AG09319 (cell line): Measurements from ENCODE around the gene AGBL1.

Experiments
- DNase-seq: peaks from one replicate; pipeline ENCODE4 v3.0.0-alpha.2; 2010; ENCODE audit warnings: low read depth; ENCODE audit errors: extremely low read depth
- CTCF ChIP-seq: IDR thresholded peaks from 2 replicates; pipeline ENCODE4 v1.5.1; 2011; ENCODE audit warnings: low read depth, mild to moderate bottlenecking, inconsistent platforms, low read length, moderate library complexity

AGBL1 gene

DNA sequence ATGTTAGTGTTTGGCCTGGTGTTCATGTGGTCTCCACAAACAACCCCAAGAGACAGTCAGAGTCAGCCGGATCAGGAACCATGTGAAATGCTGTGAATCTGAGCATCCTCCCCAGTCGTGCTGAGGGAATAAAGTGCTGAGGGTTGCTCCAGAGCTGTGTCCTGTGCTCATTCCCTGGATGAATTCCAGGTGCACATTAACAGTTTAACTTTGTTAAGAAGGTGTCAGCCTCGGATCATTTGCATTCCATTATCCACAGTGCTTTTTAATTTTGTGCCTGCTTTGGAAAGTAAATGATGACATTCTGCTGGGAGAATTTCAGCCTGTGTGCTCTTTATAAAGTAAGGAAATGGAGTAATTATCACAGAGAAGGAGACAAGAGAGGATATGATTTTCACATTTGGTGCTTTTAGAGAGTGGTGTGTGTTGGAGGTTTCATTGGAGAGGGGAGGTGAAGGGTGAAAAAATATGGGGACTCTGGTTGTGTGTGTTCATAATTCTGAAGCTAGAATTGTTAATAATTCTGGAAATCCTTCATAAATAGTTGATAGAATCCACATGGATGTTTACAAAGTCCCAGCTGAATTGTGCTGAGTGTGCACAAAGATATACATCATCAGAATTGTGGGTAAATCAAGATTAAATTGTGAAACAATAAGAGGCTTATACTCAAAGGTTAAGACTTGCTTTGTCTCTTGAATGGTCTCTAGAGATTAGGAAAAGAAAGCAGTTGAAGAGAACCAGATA lies 621.4 kb downstream of the AGBL1 start:
- TF ChIP-seq CTCF = no peak
- no peak for DNase-seq

GRCh38 chr15:86701611-86701963 lies 621.9 kb downstream of the AGBL1 start:
- DNase-seq = no peak
- TF ChIP-seq CTCF = no peak

- no peak for TF ChIP-seq CTCF
- DNase-seq = no peak
Measured at GRCh38 chr15:86706813-86707212, 627.1 kb downstream of the AGBL1 start.

DNA sequence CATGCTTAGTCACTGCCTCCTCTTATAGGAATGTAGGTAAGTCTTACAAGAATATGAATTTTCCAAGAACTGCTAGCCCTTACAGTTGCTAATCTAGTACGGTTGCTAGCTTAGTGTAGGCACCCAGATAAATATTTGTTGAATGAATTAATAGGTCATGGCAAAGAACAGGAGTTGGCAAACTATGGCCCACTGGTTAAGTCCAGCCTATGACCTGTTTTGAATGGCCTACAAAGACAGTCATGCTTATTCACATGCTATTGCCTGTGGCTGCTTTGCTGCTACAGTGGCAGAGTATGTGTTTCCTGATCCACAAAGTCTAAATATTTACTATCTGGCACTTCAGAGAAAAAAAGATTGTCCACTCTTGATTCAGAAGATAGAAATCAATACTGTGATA lies 631.8 kb downstream of the AGBL1 start:
- DNase-seq = no peak
- no peak for TF ChIP-seq CTCF

DNA sequence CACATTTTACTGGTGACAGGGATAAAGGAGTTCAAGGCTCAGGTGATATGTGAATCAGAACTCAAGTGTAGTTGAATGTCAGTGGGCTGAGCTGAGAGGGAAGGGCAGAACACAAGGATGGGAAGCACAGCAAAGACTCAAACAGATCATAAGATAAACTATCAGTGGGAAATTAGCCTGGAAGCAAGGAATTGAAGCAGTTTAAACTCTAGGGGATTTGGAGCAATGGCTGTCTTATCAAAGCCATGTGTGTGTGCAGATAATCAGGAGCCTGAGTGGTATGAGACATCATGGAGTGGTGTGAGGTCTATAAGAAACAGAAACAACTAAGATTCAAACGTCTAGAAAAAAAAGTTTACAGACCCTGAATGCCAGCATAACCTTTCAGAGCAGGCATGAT lies 634.6 kb downstream of the AGBL1 start:
- no peak for DNase-seq
- no peak for TF ChIP-seq CTCF

DNA sequence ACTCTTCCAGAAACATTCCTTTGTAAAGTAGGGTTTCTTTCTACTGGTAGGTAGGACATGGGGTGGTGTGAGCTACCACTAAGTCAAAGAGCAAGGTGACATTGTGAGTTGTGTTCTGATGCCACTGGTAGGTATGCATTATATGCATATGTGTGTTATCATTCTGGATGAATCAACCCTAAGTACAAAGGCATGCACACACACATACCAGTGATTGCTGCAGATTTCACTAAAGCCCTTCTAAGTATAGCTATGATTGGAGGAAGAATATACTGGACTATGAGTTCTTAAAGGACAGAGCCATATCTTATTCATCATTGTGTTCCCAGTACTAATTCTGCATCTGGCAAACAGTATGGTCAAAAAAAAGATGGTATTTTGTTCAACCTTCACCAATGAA lies 646.0 kb downstream of the AGBL1 start:
- TF ChIP-seq CTCF = no peak
- no peak for DNase-seq

DNA sequence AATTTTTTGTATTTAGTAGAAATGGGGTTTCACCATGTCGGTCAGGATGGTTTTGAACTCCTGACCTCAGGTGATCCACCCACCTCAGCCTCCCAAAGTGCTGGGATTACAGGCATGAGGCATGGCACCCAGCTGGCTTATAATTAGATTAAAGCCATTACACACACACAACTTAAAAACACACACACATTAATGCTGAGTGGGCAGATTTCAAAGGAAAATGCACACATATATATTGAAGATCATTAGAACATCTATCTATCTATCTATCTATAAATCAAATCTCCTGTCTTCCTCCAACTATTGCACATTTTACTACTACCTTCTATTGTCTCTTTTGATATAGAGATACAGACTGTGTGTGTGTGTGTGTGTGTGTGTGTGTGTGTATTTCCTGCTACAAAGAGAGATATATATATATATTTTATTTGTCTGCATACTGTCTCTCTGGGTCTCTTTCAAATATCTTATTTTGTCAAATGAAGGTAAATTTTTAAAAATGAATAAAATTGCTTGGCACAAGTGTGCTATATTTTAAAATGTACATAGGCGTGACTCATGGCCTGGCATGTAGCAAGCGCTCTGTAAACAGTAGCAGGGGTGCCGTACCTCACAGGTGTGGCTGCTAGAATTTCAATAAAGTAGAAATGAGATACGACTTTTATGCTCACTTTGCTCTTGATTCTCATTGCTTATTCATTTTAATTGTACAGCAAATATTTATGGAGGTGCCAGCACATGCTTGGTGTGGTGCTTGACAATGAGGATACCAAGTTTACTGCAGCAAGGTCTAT lies 655.8 kb downstream of the AGBL1 start:
- DNase-seq = no peak

More for the DNA sequence above, 655.8 kb downstream of the AGBL1 start:
- TF ChIP-seq CTCF = no peak
